ENCODE data around the gene MATCAP1. TPM values are rescaled to one million over a fixed set of nuclear protein-coding genes. Genes with fewer than 3 reads are reported as not detected.

MATCAP1 gene
- total and polyA plus RNA-seq, 12 donors, result 12.6 to 237 (median 49.8) TPM

DNA sequence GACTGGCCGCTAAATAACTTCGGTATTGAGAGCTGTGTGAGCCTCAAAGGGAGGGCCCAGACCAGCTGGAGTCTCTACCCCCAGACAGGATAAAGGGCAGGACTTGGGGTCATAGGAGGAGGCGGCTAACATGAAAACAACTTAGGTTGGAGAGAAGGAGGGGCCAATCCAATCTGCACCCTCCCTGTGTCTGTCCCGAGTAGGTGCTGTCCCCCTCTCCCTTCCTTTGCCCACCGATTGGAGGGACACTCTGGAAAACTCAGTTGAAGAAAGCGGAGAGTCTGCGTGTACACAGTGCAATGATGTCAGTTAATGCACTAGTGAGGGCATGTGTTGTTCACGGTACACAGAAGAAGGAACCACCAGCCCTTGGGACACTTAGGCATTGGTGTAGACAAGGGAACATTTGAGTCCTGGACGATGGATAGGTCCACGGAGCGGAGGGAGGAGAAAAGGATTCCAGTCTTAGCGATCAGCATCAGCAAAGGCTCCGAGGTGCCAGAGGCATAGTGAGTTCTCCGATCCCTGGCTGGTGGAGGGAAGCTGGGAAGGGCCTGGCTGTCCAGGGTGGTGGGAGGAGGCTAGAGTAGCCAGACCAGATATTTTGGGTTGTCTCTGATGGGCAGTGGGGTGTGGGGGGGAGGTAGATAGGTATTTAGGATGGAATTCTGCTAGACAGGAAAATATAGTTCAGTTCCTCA is 12.7 kb downstream of the MATCAP1 start:
- peak in 2 of 7 donors; percentile 39 to 57 for DNase-seq
- TF ChIP-seq, protein P1, sequence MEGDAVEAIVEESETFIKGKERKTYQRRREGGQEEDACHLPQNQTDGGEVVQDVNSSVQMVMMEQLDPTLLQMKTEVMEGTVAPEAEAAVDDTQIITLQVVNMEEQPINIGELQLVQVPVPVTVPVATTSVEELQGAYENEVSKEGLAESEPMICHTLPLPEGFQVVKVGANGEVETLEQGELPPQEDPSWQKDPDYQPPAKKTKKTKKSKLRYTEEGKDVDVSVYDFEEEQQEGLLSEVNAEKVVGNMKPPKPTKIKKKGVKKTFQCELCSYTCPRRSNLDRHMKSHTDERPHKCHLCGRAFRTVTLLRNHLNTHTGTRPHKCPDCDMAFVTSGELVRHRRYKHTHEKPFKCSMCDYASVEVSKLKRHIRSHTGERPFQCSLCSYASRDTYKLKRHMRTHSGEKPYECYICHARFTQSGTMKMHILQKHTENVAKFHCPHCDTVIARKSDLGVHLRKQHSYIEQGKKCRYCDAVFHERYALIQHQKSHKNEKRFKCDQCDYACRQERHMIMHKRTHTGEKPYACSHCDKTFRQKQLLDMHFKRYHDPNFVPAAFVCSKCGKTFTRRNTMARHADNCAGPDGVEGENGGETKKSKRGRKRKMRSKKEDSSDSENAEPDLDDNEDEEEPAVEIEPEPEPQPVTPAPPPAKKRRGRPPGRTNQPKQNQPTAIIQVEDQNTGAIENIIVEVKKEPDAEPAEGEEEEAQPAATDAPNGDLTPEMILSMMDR (IDR thresholded peaks at IDR 0.05), result no peak
- TF ChIP-seq POLR2A (IDR thresholded peaks at IDR 0.05), result no peak
- WGBS, 4 donors, result 44 to 54% (median 47%) methylated on average over 10 to 14 of the region's 14 CpGs
- intact Hi-C loops (cut with DNase I), result no loop called here
- H3K4me1 ChIP-seq (replicated peaks in 1 of 2), result peaks cover 41 to 58% of the 10 kb centered on the region in 2 donors
- H3K27me3 ChIP-seq, result no peaks in the 10 kb centered on the region
- H3K4me3 ChIP-seq, result peak overlapping the region in 3 of 4 donors; percentile 19 to 61 (median 40)
- no peaks in the 10 kb centered on the region for H3K36me3 ChIP-seq (replicated peaks in 1 of 2)
- H3K9me3 ChIP-seq (replicated peaks in 1 of 3), result no peaks in the 10 kb centered on the region
- peak overlapping the region; percentile 82 to 98 (median 93) for H3K27ac ChIP-seq

DNA sequence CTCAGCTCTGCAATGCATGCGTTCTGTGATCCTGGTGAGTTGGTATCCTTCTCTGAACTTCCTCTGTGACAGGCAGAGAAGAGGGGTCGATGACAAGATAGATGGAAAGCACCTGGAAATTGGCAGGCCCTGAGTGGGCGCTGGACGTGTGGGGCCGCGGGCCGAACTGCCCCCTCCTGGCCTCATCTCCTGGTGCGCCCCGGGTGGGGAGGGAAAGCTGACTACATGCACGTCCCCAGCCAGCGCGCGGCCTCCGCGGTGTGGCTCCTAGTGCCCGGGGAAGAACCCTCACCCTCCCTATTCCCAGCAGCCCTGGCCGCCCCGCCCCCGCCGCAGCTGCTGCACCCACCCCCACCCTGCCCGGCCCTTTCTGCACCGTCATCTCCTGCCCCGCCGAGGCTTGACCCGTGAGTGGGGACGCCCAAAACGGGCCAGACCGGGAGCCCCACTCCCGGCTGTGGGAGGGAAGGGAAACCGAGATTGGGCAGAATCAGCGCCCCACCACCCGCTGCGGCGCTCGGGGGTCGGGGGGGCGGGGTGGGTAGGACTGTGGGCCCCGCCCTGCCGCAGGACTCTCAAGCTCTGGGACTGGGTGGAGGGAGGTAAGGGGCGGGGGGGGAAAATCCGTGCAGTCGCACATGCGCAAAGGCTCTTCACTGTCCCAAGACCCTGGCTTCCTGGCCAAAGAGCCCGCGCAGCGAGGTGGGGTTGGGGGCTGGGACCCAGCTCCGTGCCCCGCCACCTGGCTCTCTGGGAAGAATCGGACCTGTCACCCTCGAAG is 13.4 kb downstream of the MATCAP1 start, which contains the start of gene NOL3:
Gene NOL3, plus strand, starts transcription at position 371 of the 781 bp plus-strand sequence.
- Histone ChIP-seq H3K27ac (peak within 1 kb of the TSS; percentile 82 to 98 (median 93)), H3K9me3 (replicated peaks in 1 of 3) (no peaks in the 10 kb centered on the region), H3K4me3 (peak within 1 kb of the TSS in 3 of 4 donors; percentile 19 to 61 (median 40)), H3K36me3 (replicated peaks in 1 of 2) (no peaks in the 10 kb centered on the region), H3K27me3 (no peaks in the 10 kb centered on the region), H3K4me1 (replicated peaks in 1 of 2) (peaks cover 41 to 59% of the 10 kb centered on the region in 2 donors)
- DNase-seq, result peak; percentile 90 to 95 (median 92)
- intact Hi-C loops (cut with DNase I), result no loop called here
- 0 to 4% (median 1%) methylated on average over 5 to 50 of the region's 50 CpGs for WGBS, 4 donors
- TF ChIP-seq, protein P1 (IDR thresholded peaks at IDR 0.05), result peak in 1 of 6 experiments; percentile 24
- TF ChIP-seq POLR2A (IDR thresholded peaks at IDR 0.05), result peak; percentile 66 to 76

DNA sequence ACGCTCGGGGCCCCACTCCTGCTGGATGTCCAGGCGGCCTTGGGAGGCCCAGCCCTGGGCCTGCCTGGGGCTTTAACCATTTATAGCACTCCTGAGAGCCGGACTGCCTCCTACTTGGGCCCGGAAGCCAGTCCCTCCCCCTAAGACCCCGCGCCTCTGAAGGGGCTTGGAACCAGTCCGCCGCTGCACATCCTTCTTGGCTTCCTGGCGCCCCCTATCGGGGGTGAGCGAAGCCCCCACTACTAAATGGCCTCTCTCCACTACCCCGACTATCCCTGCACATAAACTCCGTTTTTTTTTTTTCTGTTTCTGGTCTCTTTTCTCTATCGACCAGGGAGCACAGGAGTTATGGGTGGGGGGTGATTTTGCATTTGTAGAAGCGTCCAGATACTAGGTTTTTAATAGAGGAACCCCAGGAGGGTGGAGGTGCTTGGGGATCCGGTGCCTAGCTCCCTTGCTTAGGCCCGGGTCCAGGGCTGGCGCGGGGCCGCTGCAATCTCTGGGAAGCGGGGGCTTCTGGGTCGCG is 14.1 kb downstream of the MATCAP1 start:
- H3K27me3 ChIP-seq, result no peaks in the 10 kb centered on the region
- H3K4me3 ChIP-seq, result peak overlapping the region in 2 of 4 donors; percentile 19 to 61
- WGBS, 4 donors, result 3 to 11% (median 7%) methylated on average over 21 to 24 of the region's 24 CpGs
- TF ChIP-seq, protein P1 (IDR thresholded peaks at IDR 0.05), result peak in 5 of 6 experiments; percentile 15 to 52 (median 28)
- TF ChIP-seq POLR2A (IDR thresholded peaks at IDR 0.05), result no peak
- H3K4me1 ChIP-seq (replicated peaks in 1 of 2), result peaks cover 38 to 58% of the 10 kb centered on the region in 2 donors
- H3K27ac ChIP-seq, result peak overlapping the region; percentile 59 to 98 (median 89)
- no peaks in the 10 kb centered on the region for H3K36me3 ChIP-seq (replicated peaks in 1 of 2)
- peak in 4 of 7 donors; percentile 46 to 67 (median 60) for DNase-seq
- H3K9me3 ChIP-seq (replicated peaks in 1 of 3), result no peaks in the 10 kb centered on the region
- intact Hi-C loops (cut with DNase I), result no loop called here

DNA sequence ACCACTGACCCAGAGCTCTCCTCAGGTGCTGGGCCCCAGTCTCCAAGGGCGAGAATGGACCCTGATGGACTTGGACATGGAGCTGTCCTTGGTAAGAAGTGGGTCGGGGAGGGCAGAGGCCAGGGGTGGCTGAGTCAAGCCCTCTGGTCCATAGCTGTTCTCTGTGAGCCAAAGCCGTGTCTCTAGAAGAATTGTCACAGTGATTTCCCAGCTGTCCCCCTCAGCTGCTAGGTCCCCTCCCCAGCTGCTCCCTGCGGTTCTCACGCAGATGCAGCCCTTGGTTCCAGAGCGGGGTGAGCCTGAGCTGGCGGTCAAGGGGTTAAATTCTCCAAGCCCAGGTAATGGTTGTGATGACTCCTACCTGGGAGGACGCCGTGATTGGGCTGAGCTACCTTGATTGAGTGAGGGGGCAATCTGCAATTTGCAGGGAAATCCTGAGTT is 14.7 kb downstream of the MATCAP1 start:
- H3K4me3 ChIP-seq, result no peak overlapping the region
- peaks cover 40 to 58% of the 10 kb centered on the region in 2 donors for H3K4me1 ChIP-seq (replicated peaks in 1 of 2)
- no peaks in the 10 kb centered on the region for H3K9me3 ChIP-seq (replicated peaks in 1 of 3)
- no peaks in the 10 kb centered on the region for H3K36me3 ChIP-seq (replicated peaks in 1 of 2)
- H3K27me3 ChIP-seq, result no peaks in the 10 kb centered on the region
- H3K27ac ChIP-seq, result peak overlapping the region in 3 of 5 donors; percentile 82 to 98 (median 95)
- TF ChIP-seq, protein P1 (IDR thresholded peaks at IDR 0.05), result no peak
- no peak for TF ChIP-seq POLR2A (IDR thresholded peaks at IDR 0.05)
- WGBS, 4 donors, result 50 to 54% methylated on average over 9 of the region's 9 CpGs; no CpG with 5 or more reads in 2 of the 4 donors
- DNase-seq, result peak in 2 of 7 donors; percentile 24 to 33
- intact Hi-C loops (cut with DNase I), result no loop called here
